GM18870 (cell line): Measurements from ENCODE around the gene CKAP4.

Experiments
- ATAC-seq: cut with Tn5 transposase; IDR thresholded peaks from one replicate; pipeline ENCODE4 v1.9.1; 2021; ENCODE audit warnings: moderate library complexity; ENCODE audit not compliant: unreplicated experiment

Gene CKAP4

DNA sequence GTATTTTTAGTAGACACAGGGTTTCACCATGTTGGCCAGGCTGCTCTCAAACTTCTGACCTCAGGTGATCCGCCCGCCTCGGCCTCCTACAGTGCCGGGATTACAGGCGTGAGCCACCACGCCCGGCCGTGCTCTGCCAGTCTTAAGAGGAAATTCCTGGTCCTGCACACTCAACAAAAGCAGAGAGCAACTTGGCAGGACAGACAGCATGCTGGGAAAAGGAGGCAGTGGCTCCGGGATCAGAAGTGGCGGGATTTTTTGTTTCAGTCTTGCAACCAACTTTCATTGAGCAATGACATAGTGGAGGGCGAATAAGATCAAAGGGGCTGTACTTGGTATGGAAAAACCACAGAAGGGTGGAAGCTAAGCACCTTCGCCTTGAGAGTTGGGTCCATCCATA is 2.1 kb downstream of the CKAP4 start:
- no peak for ATAC-seq

DNA sequence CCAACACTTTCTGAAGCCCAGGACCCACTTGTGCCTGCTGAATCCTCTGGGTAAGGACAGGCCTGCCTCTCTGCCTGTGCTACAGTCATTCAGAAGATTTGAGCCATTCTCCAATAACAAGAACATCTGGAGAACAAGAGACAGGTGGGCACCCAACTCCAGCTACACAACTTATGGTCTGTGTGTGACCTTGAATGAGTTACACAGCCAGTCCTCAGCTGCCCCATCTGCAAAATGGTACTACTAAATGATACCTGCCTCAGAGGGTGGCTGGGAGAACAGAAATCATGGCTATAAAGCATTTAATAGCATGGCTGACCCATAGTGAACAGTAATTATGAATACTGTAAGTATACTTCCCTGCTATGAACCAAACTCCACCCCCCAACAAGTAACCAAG is 4.2 kb downstream of the CKAP4 start:
- ATAC-seq, result no peak

DNA sequence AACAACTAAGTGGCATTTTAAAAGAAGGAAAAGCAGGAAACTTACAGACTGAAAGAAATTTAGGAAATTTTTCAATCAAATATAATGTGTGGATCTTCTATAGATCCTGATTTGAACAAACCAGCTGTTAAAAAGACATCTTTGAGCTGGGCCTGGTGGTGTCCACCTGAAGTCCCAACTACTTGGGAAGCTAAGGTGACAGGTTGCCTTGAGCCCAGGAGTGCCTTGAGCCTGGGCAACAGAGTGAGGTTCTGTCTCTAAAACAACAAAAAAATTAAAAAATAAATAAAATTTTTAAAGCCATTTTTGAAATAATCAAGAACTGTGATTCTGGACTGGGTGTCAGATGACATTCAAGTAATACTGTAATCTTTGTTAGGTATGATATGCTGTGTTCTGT is 7.0 kb downstream of the CKAP4 start:
- no peak for ATAC-seq

DNA sequence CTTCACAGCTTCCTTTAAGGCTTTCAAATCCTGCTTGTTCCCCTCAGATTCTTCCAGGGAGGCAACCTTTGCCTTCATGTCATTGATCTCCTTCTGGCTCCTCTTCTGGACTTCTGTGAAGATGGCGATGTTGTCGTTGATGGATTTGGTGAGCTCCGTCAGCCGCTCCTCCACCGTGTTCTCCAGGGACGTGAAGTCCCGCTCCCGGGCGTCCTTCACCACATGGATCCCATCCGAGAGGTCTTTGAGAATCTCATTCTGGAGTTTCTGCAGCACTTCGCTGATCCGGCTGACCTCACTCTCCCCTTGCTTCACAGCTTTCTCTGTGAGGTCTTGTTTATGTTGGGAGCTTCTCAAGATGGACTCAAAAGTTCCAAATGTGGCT is 7.9 kb downstream of the CKAP4 start:
- ATAC-seq, result no peak

DNA sequence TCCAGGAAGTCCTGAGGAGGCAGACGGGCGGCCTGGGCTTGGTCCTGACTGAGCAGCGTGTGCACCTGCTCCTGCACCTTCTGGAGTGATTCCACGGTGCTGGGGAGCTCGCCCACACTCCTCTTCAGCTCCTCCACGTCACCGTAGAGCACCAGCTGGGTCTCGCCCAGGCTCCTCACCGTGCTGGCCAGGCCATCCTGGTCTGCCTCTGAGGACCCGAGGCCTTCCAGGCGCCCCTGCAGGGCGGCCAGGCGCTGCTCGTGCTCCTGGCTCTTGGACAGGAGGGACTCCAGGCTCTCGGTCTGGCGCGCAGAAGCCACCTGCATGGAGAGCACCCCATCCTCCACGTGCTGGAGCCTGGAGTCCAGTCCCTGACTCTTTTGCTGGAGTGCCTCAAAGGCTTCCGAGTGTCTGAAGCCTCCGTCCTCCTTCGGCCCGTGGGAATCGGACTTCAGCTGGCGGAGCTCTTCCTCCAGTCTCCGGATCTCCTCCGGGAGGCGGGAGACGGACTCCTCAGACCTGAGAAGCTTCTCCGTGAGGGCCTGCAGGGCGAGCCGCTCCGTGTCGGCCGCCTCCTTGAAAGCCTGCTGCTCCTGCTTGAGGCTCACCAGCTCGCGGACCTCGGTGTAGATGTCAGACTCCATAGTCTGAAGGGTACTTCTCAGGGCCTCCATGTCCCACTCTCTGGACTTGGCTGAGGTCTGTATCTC is 8.4 kb downstream of the CKAP4 start:
- ATAC-seq, result no peak

DNA sequence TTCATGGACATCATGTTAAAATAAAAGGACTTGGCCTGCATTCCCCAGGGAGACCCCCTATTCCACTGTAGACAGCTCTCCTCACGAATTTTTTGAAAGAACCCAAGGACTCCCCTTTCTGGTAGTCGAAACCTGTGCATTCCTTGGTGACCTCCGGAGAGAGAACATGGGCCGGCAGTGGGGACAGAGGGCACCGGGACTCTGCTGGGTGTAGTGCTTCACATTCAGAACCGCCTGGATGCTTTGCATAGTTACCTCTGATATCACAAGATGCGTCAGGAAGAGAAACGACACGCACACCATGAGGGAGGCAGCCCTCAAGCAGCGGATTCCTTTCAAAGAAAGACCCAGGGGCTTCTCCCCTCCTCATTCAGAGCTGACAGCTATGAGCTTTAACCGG is 9.7 kb downstream of the CKAP4 start:
- ATAC-seq, result no peak

DNA sequence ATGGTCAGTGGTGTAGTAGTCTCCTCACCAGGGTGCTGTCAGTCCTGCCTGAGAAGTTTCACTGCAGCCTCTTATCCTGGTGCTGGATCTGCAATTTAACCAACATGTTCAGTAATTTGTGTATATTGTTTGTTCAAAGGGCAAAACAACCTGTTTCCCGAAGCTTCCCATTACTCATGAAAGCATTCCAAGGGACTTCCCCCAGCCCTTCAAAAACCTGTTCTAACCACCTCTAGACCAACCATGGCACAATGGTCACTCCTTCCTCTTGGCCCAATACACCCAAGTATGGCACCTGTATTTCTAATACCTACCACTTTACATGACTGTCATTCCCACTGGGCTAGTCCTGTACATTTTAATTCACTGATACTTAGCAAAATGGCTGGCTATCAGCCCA is 12.1 kb downstream of the CKAP4 start:
- no peak for ATAC-seq

DNA sequence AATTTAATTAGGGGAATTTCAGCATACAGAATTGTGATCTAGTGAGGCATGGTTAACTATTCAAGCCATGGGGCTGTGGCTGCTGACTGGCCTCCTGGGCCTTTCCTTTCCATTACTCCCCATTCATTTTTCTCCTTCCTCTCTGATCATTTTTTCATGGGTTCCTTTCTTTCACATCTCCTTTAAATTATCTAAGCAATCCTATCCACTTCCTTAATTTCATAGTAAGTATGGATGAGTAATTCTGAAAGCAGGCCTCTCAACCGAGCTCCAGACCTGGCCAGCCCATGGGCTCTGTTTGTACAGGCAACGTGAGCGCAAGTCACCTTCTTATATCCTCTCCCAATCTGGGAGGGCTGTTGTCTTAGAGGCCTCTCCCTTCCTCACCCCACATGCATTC is 13.4 kb downstream of the CKAP4 start:
- no peak for ATAC-seq

DNA sequence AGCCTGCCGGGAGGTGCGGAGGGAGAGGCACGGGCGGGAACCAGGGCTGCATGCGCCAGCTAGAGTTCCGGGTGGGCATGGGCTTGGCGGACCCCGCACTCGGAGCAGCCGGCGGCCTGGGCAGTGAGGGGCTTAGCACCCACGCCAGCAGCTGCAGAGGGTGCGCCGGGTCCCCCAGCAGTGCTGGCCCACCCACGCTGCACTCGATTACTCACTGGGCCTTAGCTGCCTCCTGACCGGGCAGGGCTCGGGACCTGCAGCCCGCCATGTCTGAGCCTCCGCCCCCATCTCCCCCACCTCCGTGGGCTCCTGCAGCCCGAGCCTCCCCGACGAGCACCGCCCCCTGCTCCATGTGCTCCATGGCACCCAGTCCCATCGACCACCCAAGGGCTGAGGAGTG is 14.8 kb downstream of the CKAP4 start:
- ATAC-seq, result no peak

DNA sequence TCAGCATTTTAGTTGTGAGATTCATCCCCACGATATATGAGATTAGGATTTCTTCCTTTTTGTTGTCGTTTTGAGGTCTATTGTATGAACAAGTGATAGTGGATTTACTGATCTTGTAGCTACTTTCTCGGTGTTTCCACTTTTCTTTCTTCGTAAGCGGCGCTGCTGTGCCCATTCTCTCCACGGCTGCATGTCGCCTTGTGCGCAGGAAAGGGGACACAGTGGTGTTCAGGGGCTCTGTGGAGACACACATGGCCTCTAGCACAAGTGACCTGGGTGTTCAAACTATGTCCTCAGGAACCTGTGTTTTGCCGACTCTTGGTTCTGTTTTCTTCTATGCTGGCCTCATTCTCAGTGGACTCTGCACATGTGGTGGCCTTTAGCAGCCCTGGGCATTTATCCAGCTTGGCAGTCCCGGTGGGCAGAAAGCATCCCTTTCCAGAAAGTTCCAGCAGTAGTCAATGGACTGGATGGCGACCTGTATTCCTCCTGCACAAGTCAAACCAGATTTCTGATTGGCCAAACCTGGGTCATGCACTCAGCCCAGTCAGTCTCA is 18.7 kb downstream of the CKAP4 start:
- ATAC-seq, result no peak

DNA sequence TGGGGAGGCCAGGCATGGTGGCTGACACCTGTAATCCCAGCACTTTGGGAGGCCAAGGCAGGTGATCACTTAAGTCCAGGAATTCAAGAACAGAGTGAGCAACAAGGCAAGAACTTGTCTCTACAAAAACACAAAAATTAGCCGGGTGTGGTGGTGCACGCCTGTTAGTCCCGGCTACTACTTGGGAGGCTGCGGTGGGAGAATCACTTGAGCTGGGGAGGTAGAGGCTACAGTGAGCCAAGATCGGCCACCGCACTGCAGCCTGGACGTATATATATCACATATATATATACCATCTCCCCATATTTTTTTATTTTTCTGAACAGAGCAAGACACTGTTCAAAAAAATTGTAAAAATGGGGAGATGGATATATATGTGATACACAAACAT is 19.5 kb downstream of the CKAP4 start:
- no peak for ATAC-seq

DNA sequence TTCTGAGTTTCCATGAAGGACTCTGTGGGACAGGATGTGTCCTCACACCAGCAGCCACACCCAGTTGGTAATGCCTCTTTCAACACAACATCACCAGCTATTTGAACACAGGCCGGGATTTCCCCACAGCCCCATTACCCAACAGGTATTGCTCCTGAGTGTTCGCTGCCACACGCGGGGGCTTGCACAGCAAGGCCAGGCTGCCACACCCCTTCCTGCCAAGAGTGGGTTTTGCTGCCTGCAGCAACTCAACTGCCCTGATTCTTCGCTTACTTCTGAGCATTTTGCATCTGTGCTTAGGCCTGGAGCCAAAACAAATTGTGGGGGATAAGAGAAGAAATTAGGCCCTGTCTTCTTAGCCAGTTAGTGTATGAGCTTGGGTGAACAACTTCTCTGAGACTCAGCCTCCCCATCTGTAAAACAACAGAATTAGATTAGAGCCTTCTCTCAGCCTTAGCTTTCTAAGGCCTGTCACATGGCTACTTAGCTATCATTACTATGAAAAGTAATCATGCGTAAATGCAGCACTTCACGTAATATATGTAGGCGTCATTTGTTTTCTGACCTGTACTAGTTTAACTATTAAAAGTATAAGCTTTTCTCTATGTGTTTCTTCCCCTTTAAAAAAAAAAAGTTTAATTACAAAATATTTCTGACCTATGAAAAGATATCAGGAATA is 20.0 kb downstream of the CKAP4 start:
- ATAC-seq, result no peak

DNA sequence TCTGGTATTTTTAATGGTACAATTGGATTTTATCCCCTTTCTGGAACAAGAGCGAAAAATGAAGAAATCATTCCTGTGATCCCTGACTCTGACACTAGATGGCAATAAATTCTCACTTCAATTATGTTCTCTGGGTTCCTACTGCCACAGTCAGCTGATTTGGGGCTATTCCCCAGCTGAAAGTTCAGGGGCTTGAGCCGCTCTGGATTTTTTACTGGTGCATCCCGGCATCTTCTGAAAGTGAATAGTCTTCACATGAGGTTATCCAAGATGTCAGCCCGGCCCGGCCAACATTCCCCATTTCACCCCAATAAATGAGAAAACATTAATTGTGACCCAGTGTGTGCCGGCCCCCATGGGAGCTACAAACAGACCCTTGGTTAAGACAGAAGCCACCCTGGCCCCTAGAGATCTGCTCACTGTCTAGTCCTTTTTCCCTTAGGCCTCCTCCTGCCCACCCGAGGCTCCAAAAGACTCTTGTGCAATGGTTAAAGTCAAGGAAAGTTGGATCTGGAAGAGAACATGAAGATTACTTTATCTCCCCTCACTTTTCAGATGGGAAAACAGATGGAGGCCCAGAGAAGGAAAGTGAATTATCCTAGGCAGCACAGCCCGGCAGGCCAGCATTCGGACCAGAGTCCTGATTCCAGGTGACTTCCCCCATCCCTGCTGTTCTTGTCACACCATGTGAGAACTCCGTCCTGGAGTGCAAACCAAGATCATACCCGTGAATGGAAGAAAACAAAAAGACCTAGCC is 20.8 kb downstream of the CKAP4 start:
- ATAC-seq, result peak; percentile 45

DNA sequence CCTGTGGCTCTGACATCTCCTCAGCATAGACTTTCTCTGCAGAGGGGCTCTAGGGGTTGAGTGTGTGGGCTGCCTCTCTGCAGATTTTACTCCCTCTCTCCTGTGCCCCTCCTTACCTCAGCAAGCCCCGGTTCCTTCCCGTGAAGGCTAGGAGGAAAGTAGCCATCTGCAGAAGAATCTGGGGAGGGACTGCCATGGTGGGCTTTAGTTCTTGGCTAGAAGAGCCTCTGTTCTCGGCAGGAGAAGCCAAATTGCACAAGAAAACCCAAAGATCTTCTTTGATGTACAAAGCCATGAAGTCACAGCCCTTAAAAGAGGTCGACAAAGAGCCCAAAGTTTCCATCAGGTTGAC is 23.5 kb downstream of the CKAP4 start:
- ATAC-seq, result no peak

DNA sequence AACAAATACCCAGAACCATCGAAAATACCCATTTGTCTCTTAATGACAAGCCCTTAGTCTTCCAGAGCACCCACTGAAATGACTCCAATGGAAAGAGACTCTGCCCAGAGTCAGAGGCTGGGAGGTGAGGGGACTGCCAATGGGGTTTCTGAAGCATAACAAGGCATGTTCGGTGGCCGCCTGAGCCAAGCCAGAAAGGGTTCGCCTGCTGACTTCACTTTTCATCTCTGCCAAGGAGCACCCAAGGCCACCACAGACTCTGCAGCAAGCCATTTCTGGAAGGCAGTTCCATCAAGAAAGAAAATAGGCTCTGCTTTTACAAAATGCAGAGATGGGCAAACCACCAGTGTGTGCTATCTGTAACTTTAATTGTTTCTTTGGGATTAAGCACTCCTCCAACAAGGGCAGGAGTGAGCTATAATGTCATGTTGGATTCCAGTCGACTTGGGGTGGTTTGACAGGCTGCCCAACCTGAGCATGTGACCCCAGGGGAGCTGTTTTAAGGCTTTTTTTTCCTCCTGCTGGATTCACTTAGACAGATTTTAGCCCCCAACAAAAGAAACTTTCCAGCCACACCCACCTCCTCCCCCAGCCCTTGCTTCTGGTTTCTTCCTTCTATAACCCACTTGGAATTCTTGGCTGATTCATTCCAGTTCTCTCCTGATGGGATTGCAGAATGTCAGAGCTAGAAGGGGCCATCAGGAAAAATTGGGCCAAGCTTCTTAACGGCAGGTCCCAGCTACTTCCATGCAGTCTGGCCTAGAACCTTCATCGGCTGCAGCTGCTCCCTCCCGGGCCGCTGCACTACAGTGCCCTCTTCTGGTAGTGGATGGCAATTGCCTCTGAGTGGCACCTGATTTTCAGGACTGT is 24.1 kb downstream of the CKAP4 start:
- ATAC-seq, result no peak

DNA sequence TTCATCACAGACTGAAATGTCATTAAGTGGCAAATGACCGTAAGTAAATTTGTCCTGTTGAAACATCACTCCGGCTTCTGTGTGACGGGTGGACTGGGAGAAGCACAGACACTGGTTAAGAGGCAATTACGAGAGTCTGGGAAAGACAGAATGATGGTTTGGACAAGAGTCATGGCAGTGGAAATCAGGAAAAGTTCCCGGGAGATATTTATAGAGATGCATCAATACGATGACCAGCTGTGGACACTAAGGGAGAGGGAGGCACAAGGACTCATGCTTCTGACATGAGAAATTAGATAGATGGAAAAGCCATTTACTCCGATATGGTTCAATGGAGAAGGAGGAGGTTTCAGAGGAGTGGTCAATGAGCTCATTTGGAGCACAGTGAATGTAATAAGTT is 27.3 kb downstream of the CKAP4 start:
- ATAC-seq, result no peak

DNA sequence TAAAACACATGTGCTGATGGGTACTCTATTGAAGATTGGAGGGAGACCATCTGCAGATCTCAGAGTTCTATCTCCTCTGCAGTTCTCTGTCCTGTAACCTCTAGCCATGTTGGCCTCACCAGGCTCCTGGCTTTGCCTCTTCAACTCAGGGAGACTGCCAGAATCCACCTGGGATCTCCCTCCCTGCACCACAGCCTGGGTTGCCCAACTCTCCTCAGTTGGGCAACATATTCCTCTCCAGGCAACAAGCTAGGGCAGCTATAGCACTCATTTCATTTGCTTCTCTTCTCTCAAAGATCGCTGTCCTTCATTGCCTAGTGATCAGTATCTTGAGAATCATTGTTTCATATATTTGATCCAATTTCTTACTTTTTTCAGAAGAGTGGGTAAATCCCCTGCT is 28.8 kb downstream of the CKAP4 start:
- no peak for ATAC-seq

DNA sequence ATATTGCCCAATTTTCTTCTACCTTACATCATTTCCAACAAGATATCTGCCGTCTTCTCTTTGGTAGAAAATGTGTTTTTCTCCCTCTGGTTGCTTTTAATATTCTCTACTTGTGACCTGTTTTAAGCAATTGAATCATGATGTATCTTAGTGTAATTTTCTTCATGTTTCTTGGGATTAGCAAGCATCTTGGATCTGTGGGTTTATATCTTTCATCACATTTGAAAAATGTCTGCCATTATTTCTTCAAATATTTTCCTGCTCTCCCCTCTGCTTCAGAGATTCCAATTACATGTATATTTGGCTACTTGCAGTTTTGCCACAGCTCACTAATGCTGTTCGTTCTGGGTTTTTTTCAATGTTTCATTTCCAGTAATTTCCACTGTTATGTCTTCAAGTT is 30.1 kb downstream of the CKAP4 start:
- ATAC-seq, result no peak

DNA sequence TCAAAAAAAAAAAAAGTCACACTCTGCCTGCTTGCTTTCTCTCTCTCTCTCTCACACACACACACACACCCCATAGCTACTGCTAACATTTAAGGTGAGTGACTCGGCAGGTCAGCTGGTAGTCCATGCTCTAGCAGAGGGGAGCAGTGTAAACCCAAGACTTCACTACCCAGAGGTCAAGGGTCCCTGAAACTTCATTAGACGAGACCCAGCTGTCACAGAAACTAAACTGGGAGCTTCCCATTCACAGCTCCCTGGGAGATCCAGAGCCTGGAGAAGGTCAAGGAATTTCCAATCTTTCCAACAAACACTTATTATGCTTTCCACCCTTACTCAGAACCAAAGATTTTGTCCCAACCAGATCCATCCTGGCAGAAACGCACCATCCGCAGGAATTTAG is 33.2 kb downstream of the CKAP4 start:
- ATAC-seq, result no peak

DNA sequence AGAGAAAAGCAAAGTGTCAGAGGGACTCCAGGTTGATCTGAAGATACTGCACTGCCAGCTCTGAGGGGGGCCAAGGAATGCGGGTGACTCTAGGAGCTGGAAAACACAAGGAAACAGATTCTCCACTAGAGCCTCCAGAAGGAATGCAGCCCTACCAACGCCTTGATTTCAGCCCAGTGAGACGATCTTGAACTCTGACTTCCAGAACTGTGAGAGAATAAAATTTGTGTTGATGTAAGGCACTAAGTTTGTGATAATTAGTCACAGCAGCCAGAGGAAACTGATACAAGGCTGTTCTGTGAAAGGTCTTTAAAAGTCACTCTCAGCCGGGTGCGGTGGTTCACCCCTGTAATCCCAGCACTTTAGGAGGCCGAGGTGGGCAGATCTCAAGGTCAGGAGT is 34.2 kb downstream of the CKAP4 start:
- no peak for ATAC-seq

DNA sequence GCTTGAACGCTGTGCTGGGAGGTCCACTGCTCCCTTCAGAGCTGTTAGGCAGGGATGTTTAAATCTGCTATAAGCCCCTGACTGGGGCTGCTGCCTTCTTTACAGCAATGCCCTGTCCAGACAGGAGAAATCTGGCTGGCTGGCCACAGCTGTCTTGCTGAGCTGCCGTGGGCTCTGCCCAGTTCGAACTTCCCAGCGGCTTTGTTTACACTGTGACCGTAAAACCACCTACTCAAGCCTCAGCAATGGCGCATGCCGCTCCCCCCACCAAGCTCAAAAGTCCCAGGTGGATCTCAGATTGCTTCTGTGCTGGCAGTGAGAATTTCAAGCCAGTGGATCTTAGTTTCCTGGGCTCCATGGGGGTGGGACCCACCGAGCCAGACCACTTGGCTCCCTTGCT is 35.8 kb downstream of the CKAP4 start:
- ATAC-seq, result no peak
